ENCODE data around the gene PARD3. TPM values are rescaled to one million over a fixed set of nuclear protein-coding genes. Genes with fewer than 3 reads are reported as not detected.

The PARD3 gene
- total RNA-seq, 1 experiment from 2014 or later: 19.3 TPM

DNA sequence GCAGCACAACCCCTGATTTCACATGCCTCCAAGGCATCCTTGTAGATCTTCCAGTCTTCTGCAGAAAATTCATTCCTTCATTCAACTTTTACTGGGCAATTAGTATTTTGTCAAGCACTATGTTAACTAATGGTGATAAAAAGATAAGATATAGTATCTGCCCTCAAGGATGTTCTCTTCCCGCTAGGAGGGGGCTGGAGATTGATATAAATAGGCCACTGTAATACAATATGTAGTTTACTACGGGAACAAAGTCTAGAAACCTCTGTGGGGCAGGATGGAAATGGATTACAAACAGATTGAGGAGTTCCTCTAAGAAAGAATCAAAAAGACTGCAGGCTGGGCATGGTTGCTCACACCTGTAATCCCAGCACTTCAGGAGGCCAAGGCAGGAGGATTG, 10.3 kb upstream of the PARD3 start:
- no peak for DNase-seq (ENCODE audit: low spot score)

GRCh38 chr10:34824870-34825269, 9.8 kb upstream of the PARD3 start:
- DNase-seq (ENCODE audit: low spot score): no peak

DNA sequence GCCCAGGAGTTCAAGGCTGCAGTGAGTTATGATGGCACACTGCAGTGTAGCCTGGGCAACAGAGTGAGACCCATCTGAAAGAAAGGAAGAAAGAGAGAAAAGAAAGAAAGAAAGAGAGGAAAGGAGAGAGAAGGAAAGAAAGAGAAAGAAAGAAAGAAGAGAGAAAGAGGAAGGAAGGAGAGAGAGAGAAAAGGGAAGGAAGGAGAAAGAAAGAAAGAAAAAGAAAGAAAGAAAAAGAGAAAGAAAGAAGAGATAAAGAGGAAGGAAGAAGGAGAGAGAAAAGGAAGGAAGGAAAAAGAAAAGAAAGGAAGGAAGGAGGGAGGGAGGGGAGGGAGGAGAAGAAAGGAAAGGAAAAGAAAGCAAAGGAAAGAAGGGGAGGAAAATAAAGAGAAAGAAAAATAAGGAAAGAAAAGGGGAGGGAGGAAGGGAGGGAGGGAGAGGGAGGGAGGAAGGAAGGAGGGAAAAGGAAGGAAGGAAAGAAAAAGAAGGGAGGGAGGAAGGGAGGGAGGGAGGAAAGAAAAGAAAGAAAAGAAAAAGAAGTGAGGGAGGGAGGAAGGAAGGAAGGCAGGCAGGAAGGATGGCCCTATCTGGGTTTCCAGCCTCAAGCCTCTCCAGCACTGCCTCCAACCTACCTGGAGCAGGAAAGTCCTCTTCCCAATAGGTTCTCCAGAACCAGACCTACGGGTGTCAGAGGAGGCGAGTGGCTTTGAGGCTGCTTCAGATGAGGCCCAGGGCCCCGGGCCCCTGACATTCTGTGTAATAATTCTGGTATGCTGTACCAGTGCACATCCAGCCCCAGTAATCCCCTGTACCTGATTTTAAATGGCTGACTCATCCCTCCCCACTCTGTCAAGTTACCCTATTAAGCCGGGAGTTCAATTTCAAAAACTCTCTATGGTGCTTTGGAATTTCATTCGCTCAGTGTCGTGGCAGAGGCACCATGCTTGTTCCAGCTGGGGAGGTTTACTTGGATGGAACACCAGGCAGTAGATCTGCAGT, 6.8 kb upstream of the PARD3 start:
- no peak for DNase-seq (ENCODE audit: low spot score)

- DNase-seq (ENCODE audit: low spot score): no peak
Measured at GRCh38 chr10:34817586-34817985, 2.5 kb upstream of the PARD3 start.

- no peak for DNase-seq (ENCODE audit: low spot score)
Measured at GRCh38 chr10:34817054-34817453, 2.0 kb upstream of the PARD3 start.

DNA sequence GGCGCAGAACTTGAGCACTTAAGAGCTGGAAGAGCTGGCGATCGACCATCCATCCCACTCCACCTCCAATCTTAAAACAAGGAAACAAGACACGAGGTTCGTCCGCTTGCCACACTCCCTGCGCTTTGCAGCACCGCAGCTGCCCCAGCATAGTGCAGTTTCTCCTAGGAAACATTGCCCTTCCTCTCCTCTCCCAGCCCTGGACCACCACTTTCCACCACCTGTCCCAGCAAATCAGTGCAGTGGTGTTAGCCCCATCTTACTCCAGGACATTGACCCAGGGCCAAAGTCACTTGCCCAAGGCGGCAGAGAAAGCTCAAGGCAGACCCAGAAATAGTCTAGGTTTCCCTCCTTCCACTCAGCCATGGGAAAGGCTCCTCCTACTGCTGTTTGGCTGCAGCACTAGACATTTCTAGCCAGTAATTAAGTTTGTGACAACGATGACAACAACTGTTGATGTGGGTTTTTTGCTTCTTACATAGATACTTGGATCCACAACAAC, 1.5 kb upstream of the PARD3 start:
- no peak for DNase-seq (ENCODE audit: low spot score)

DNA sequence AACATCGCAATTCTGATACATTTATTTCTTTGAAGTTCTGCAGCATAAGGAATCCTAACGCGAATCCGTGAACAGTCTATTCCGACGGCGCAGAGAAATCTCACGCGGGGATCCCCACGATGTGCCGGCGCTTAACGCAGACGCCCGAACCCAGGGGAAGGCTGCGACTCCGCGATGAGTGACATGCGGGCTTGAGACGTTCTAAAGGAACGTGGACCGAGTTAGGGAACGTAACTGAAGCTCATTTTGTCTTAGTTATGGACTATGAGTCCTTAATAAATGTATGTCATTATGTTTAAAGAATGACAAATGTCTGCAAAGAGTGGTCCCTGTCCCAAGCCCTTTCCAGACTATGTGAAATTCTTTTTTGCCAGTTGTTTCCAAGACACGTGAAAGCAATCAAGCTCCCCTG, 995 bp upstream of the PARD3 start:
- no peak for DNase-seq (ENCODE audit: low spot score)

DNA sequence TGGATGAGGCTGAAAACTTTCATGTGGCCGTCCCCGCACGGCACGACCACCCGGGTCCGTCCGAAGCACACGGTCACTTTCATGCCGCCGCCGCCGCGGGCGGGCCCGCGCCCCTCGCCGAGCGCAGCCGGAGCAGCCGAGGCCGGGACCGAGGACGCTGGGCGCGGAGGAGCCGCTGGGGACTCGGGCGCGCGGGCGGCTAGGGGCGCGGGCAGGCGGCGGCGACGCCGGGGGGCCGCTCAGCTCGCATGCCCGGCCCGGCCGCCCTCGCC, 247 bp downstream of the PARD3 start:
- no peak for DNase-seq (ENCODE audit: low spot score)

GRCh38 chr10:34814223-34814912, 728 bp downstream of the PARD3 start:
- no peak for DNase-seq (ENCODE audit: low spot score)

DNA sequence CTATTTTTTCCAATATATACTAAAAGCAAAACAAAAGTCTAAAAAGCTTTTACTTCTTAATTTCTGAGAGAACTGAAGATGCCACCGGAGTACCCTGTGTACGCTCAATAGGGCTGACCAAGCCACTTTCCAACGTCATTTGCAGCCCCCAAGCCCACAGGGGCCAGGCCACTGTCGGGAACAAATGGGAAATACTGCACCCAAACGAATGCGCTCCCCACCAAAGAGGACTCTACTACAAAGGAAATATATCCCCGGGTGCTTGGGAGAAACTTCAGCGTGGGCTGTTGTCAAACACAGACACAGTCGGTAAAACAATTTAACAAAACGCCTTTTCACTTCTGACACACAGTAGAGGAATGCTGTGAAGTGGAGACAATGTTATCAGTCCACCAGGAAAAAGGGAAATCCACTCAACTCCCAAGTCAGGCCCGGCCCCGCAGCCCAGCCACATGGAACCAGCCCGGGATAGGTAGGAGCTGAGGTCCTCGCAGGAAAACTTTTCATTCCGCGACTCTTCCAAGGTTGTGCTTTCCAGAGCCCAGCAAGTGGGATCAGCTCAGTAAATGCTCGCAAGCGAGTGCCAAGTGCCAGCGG, 1.4 kb downstream of the PARD3 start:
- no peak for DNase-seq (ENCODE audit: low spot score)

DNA sequence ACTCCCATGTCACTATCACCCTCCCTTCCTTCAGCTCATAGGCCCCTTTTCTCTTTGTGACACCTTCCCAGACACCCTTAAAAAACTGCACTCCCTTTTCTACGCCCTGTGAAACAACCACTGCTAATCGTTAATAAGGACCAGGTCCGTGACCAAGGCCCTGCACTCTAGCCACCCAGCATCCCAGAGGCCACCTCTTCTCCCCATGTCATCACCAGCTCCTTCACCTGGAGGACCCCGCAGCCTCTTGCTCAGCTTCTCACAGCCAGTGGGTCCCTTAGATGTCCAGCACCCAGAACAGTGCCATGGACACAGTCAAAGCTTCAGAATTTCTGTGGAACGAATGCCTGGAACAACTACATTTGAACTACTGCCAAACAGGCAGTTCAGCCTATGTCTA, 2.3 kb downstream of the PARD3 start:
- DNase-seq (ENCODE audit: low spot score): no peak

GRCh38 chr10:34811968-34812514, 3.1 kb downstream of the PARD3 start:
- no peak for DNase-seq (ENCODE audit: low spot score)

- no peak for DNase-seq (ENCODE audit: low spot score)
Measured at GRCh38 chr10:34811126-34811967, 3.7 kb downstream of the PARD3 start.

- DNase-seq (ENCODE audit: low spot score): no peak
Measured at GRCh38 chr10:34809796-34810195, 5.3 kb downstream of the PARD3 start.

GRCh38 chr10:34808801-34809745, 6.0 kb downstream of the PARD3 start:
- DNase-seq (ENCODE audit: low spot score): no peak

- DNase-seq (ENCODE audit: low spot score): no peak
Measured at GRCh38 chr10:34808336-34808735, 6.8 kb downstream of the PARD3 start.

GRCh38 chr10:34804306-34804705, 10.8 kb downstream of the PARD3 start:
- no peak for DNase-seq (ENCODE audit: low spot score)

- no peak for DNase-seq (ENCODE audit: low spot score)
Measured at GRCh38 chr10:34802692-34803091, 12.4 kb downstream of the PARD3 start.

DNA sequence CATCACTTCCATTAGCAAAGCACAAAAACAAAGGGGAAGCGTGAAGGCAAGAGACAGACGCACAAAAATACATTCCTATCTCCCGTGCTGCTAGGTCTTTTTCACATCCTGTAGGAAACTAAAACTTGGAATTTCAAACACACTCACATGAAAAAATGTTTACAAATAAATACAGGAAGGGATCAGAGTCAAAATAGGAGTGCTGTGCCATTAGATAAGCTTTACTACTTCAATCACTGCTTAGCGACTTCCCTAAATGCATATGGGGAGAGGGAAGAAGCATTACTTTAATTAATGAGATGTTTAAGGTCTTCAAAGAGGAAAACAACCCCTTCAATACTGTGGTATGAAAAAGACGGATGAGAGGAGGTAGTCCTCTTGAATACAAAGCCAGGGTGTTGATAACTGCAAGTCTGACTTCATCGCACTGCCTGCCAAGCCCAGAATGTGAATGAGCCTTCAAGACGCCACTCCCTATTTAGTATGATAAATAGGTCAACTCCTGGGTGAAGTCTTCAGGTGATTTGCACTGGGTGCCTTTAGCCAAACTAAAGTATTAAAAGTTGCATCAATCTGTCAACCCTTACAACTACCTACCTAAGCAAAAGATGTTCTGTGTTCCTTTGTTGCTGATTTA, 13.9 kb downstream of the PARD3 start:
- no peak for DNase-seq (ENCODE audit: low spot score)

DNA sequence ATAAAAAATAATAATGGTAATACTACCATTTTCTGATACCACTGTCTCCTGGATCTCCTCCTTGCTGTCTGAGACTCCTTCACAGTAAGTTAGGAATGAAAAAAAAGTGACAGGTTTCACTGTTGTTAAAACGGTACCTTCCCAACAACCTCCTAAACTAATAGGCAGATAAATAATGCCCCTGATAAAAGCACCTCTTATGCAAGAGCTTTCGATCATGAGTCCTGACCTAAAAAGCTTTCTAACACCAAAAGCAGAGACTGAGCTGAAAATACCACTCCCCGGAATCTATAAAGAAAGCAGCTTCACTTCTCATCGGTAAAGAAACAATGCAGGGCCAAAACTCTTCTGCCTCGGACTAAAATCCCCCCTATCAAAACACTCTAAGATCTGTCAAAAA, 14.5 kb downstream of the PARD3 start:
- no peak for DNase-seq (ENCODE audit: low spot score)
